Chondrocyte (in vitro differentiated cells): ENCODE data around the gene MYBPHL. TPM values are rescaled to one million over a fixed set of nuclear protein-coding genes. Genes with fewer than 3 reads are reported as not detected.

Experiments used
- DNase-seq: peaks from one replicate; pipeline ENCODE4 v3.0.0; 2021; ENCODE audit warnings: mixed read lengths, low spot score
- H3K27ac Mint-ChIP-seq: one replicate; pipeline ENCODE4 v1.8.0; 2021; ENCODE audit warnings: mild to moderate bottlenecking, moderate library complexity, mixed read lengths; ENCODE audit not compliant: unreplicated experiment
- H3K27me3 Mint-ChIP-seq: 2 replicates; pipeline ENCODE4 v1.8.0; 2021; ENCODE audit warnings: low read depth, mixed read lengths
- H3K36me3 Mint-ChIP-seq: 2 replicates; pipeline ENCODE4 v1.8.0; 2021; ENCODE audit warnings: low read depth, mixed read lengths
- H3K4me1 Mint-ChIP-seq: 2 replicates; pipeline ENCODE4 v1.8.0; 2021; ENCODE audit warnings: low read depth, mild to moderate bottlenecking, mixed read lengths
- H3K4me3 Mint-ChIP-seq: one replicate; pipeline ENCODE4 v1.8.0; 2021; ENCODE audit warnings: mild to moderate bottlenecking, moderate library complexity, mixed read lengths; ENCODE audit not compliant: unreplicated experiment
- H3K9me3 Mint-ChIP-seq: 2 replicates; pipeline ENCODE4 v1.8.0; 2021; ENCODE audit warnings: low read depth, mixed read lengths
- CTCF ChIP-seq: fragments of 200-600 bp; sonication (generic); IDR thresholded peaks from 2 replicates; pipeline ENCODE4 v1.5.0; 2021; ENCODE audit warnings: antibody characterized with exemption, mild to moderate bottlenecking, moderate library complexity
- total RNA-seq: library from RNA; stranded (reverse); gene quantifications from 3 replicates; pipeline ENCODE4 v1.2.1, GENCODE V29; 2021

The MYBPHL gene
- total RNA-seq, 1 donor from 2014 or later = not detected

GRCh38 chr1:109269212-109269980, 37.4 kb downstream of the MYBPHL start:
- no peaks in the 10 kb centered on the region for H3K27me3 Mint-ChIP-seq
- no peaks in the 10 kb centered on the region for H3K9me3 Mint-ChIP-seq
- DNase-seq = peak; percentile 94
- H3K27ac Mint-ChIP-seq = no peak overlapping the region
- H3K4me3 Mint-ChIP-seq = no peak overlapping the region
- no peak for TF ChIP-seq CTCF
- peaks cover 5% of the 10 kb centered on the region for H3K36me3 Mint-ChIP-seq
- peaks cover 17% of the 10 kb centered on the region for H3K4me1 Mint-ChIP-seq

GRCh38 chr1:109268431-109269211, 38.2 kb downstream of the MYBPHL start:
- H3K36me3 Mint-ChIP-seq = peaks cover 5% of the 10 kb centered on the region

GRCh38 chr1:109267743-109268300, 39.0 kb downstream of the MYBPHL start:
- no peak for TF ChIP-seq CTCF
- Mint-ChIP-seq H3K27me3 (no peaks in the 10 kb centered on the region), H3K27ac (no peak overlapping the region), H3K4me1 (peaks cover 15% of the 10 kb centered on the region), H3K9me3 (no peaks in the 10 kb centered on the region), H3K4me3 (no peak overlapping the region), H3K36me3 (peaks cover 5% of the 10 kb centered on the region)
- DNase-seq = peak; percentile 70

More at GRCh38 chr1:109268431-109269211, 38.2 kb downstream of the MYBPHL start:
- no peaks in the 10 kb centered on the region for H3K9me3 Mint-ChIP-seq
- DNase-seq = peak; percentile 78
- no peak overlapping the region for H3K27ac Mint-ChIP-seq
- H3K27me3 Mint-ChIP-seq = no peaks in the 10 kb centered on the region
- H3K4me3 Mint-ChIP-seq = no peak overlapping the region
- H3K4me1 Mint-ChIP-seq = peaks cover 12% of the 10 kb centered on the region
- no peak for TF ChIP-seq CTCF

- Mint-ChIP-seq H3K4me3 (no peak overlapping the region), H3K27me3 (no peaks in the 10 kb centered on the region), H3K4me1 (peaks cover 15% of the 10 kb centered on the region), H3K36me3 (peaks cover 5% of the 10 kb centered on the region), H3K9me3 (no peaks in the 10 kb centered on the region), H3K27ac (peak overlapping the region; percentile 71)
- no peak for TF ChIP-seq CTCF
- no peak for DNase-seq
These were observed 39.8 kb downstream of the MYBPHL start for GRCh38 chr1:109266965-109267364.

- H3K36me3 Mint-ChIP-seq = peaks cover 5% of the 10 kb centered on the region
- no peak overlapping the region for H3K4me3 Mint-ChIP-seq
- H3K27ac Mint-ChIP-seq = no peak overlapping the region
- no peaks in the 10 kb centered on the region for H3K9me3 Mint-ChIP-seq
- H3K4me1 Mint-ChIP-seq = peaks cover 15% of the 10 kb centered on the region
- no peak for DNase-seq
- no peak for TF ChIP-seq CTCF
- H3K27me3 Mint-ChIP-seq = no peaks in the 10 kb centered on the region
These were observed 41.0 kb downstream of the MYBPHL start for GRCh38 chr1:109265741-109266330.
